CD4-positive, alpha-beta T cell treated with Interferon alpha-2 for 1 hour (primary cell): Measurements from ENCODE around the gene SIM2.

Source experiments
- DNase-seq, 2 donors: peaks; one replicate each; pipeline ENCODE4 v3.0.0-alpha.2; 2020 to 2022

SIM2 gene

GRCh38 chr21:36689324-36689723, 9.6 kb upstream of the SIM2 start:
- DNase-seq, result no peak

- no peak for DNase-seq
Observed at GRCh38 chr21:36690628-36691554, 8.0 kb upstream of the SIM2 start.

GRCh38 chr21:36691555-36692041, 7.3 kb upstream of the SIM2 start:
- no peak for DNase-seq

GRCh38 chr21:36692114-36692834, 6.6 kb upstream of the SIM2 start:
- no peak for DNase-seq

- no peak for DNase-seq
Observed at GRCh38 chr21:36692835-36693488, 6.0 kb upstream of the SIM2 start.

GRCh38 chr21:36693489-36694030, 5.4 kb upstream of the SIM2 start:
- no peak for DNase-seq

GRCh38 chr21:36694031-36694515, 4.8 kb upstream of the SIM2 start:
- DNase-seq, result no peak

GRCh38 chr21:36694593-36695282, 4.2 kb upstream of the SIM2 start:
- DNase-seq, result no peak

GRCh38 chr21:36695283-36695634, 3.7 kb upstream of the SIM2 start:
- DNase-seq, result no peak

GRCh38 chr21:36695671-36696389, 3.1 kb upstream of the SIM2 start:
- DNase-seq, result no peak

GRCh38 chr21:36696390-36697059, 2.4 kb upstream of the SIM2 start:
- no peak for DNase-seq

GRCh38 chr21:36697060-36697850, 1.7 kb upstream of the SIM2 start:
- no peak for DNase-seq

GRCh38 chr21:36697851-36698384, 997 bp upstream of the SIM2 start:
- no peak for DNase-seq

- DNase-seq, result no peak
Observed at GRCh38 chr21:36698385-36698980, 432 bp upstream of the SIM2 start.

GRCh38 chr21:36699546-36700294, 805 bp downstream of the SIM2 start:
- no peak for DNase-seq

- no peak for DNase-seq
Observed at GRCh38 chr21:36700295-36700970, 1.5 kb downstream of the SIM2 start.

- DNase-seq, result no peak
Observed at GRCh38 chr21:36700971-36701755, 2.2 kb downstream of the SIM2 start.
